ENCODE data around the gene CUL4B. TPM values are rescaled to one million over a fixed set of nuclear protein-coding genes. Genes with fewer than 3 reads are reported as not detected.

The CUL4B gene
- total RNA-seq, 2 donors from 2014 or later: 52.7 to 56.5 TPM

Other genes with a start within 250 kb of the CUL4B start
- 1 to 10 TPM; 1.6 to 6.3 TPM for gene TMEM255A, start 249.5 kb downstream of the CUL4B start, total RNA-seq
- gene ATP1B4, start 198.9 kb downstream of the CUL4B start, total RNA-seq: not detected
- gene LAMP2, start 91.7 kb downstream of the CUL4B start, total RNA-seq: 100 to 1,000 TPM in 1 of 2 donors, 10 to 100 TPM in 1; 92.5 to 102 TPM
- gene MCTS1, start 43.1 kb upstream of the CUL4B start, total RNA-seq: 10 to 100 TPM; 24.2 to 32.0 TPM
- gene C1GALT1C1, start 69.1 kb upstream of the CUL4B start, total RNA-seq: 10 to 100 TPM; 24.7 to 29.4 TPM

All from posterior vena cava (tissue), 2 donors.